OCI-LY1 (cell line): ENCODE data around the gene SNAPC4.

ENCODE experiments used
- H2AFZ ChIP-seq: fragments of 200-600 bp; sonication (generic), shearing (Covaris generic); 2 replicates; pipeline ENCODE4 v1.6.0; 2014; ENCODE audit warnings: antibody characterized with exemption, mild to moderate bottlenecking, low read length
- H3F3A ChIP-seq: fragments of 200-600 bp; sonication (generic), shearing (Covaris generic); 2 replicates; pipeline ENCODE4 v1.6.0; 2014; ENCODE audit warnings: mild to moderate bottlenecking, antibody characterized with exemption, low read length, moderate library complexity; ENCODE audit not compliant: insufficient read depth
- H3K27ac ChIP-seq: fragments of 200-600 bp; sonication (generic); 2 replicates; pipeline ENCODE4 v1.5.1; 2014; ENCODE audit warnings: low read length, mixed run types, mild to moderate bottlenecking, low read depth; ENCODE audit not compliant: poor library complexity, severe bottlenecking
- H3K27me3 ChIP-seq: fragments of 200-600 bp; sonication (generic); 2 replicates; pipeline ENCODE4 v1.6.0; 2014; ENCODE audit warnings: antibody characterized with exemption, mild to moderate bottlenecking, low read length, moderate library complexity; ENCODE audit not compliant: insufficient read depth
- H3K36me3 ChIP-seq: fragments of 200-600 bp; sonication (generic); 2 replicates; pipeline ENCODE4 v1.6.1; 2014; ENCODE audit warnings: mild to moderate bottlenecking, antibody characterized with exemption, low read length, moderate library complexity, mixed read lengths; ENCODE audit not compliant: insufficient read depth
- H3K4me1 ChIP-seq: fragments of 200-600 bp; sonication (generic); 2 replicates; pipeline ENCODE4 v1.5.1; 2014; ENCODE audit warnings: mild to moderate bottlenecking, low read length, moderate library complexity; ENCODE audit not compliant: insufficient read depth, severe bottlenecking
- H3K4me2 ChIP-seq: fragments of 200-600 bp; sonication (generic), shearing (Covaris generic); 2 replicates; pipeline ENCODE4 v1.6.1; 2014; ENCODE audit warnings: low read length
- H3K4me3 ChIP-seq: fragments of 200-600 bp; sonication (generic); 2 replicates; pipeline ENCODE4 v1.5.1; 2014; ENCODE audit warnings: low read length, low read depth, mild to moderate bottlenecking, mixed read lengths; ENCODE audit not compliant: poor library complexity, severe bottlenecking
- H3K79me2 ChIP-seq: fragments of 200-600 bp; shearing (Covaris generic); 2 replicates; pipeline ENCODE4 v1.6.1; 2016; ENCODE audit warnings: mixed run types, low read length, mixed read lengths; ENCODE audit not compliant: insufficient read depth
- H3K9ac ChIP-seq: fragments of 200-600 bp; sonication (generic), shearing (Covaris generic); 2 replicates; pipeline ENCODE4 v1.6.1; 2014; ENCODE audit warnings: mild to moderate bottlenecking, low read length, mixed read lengths
- H3K9me2 ChIP-seq: fragments of 200-600 bp; sonication (generic), shearing (Covaris generic); 2 replicates; pipeline ENCODE4 v1.6.1; 2014; ENCODE audit warnings: low read depth, mild to moderate bottlenecking, low read length, mixed read lengths
- H3K9me3 ChIP-seq: fragments of 200-600 bp; shearing (Covaris generic); 2 replicates; pipeline ENCODE4 v1.6.1; 2014; ENCODE audit warnings: low read length, mixed read lengths
- H4K20me1 ChIP-seq: fragments of 200-600 bp; sonication (generic), shearing (Covaris generic); 2 replicates; pipeline ENCODE4 v1.6.0; 2016; ENCODE audit warnings: mild to moderate bottlenecking, low read length; ENCODE audit not compliant: insufficient read depth
- EZH2 ChIP-seq: fragments of 200-600 bp; sonication (generic), shearing (Covaris generic); IDR thresholded peaks from 2 replicates; pipeline ENCODE4 v1.8.0; 2017; ENCODE audit warnings: borderline replicate concordance, mixed run types, mild to moderate bottlenecking, antibody characterized with exemption, low read length, moderate library complexity, mixed read lengths
- TF ChIP-seq, protein P1 (sequence below): fragments of 200-600 bp; sonication (generic), shearing (Covaris generic); IDR thresholded peaks from 2 replicates; pipeline ENCODE4 v1.5.1; 2017; ENCODE audit warnings: mild to moderate bottlenecking, antibody characterized with exemption, low read length, moderate library complexity, mixed read lengths

The SNAPC4 gene

DNA sequence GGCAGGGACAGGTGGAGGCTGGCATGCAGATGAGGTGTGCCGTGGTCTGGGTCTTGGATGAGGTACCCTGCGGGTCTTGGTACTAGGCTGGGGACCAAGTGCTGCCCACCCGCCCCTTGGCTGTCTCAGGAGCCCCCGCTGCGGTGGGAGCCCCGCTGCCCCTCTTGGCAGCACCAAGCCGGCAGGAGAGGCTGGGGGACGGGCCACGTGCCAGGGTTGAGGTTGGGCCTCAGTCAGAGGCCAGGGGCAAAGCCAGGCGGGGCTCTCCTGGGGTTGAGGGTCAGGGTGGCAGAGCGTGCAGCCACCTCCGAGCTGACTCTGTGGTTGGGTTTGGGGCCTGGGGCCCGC is 28.5 kb downstream of the SNAPC4 start:
- Histone ChIP-seq H3K9ac (no peak overlapping the region), H3K4me2 (no peak overlapping the region), H3K27ac (no peak overlapping the region)

DNA sequence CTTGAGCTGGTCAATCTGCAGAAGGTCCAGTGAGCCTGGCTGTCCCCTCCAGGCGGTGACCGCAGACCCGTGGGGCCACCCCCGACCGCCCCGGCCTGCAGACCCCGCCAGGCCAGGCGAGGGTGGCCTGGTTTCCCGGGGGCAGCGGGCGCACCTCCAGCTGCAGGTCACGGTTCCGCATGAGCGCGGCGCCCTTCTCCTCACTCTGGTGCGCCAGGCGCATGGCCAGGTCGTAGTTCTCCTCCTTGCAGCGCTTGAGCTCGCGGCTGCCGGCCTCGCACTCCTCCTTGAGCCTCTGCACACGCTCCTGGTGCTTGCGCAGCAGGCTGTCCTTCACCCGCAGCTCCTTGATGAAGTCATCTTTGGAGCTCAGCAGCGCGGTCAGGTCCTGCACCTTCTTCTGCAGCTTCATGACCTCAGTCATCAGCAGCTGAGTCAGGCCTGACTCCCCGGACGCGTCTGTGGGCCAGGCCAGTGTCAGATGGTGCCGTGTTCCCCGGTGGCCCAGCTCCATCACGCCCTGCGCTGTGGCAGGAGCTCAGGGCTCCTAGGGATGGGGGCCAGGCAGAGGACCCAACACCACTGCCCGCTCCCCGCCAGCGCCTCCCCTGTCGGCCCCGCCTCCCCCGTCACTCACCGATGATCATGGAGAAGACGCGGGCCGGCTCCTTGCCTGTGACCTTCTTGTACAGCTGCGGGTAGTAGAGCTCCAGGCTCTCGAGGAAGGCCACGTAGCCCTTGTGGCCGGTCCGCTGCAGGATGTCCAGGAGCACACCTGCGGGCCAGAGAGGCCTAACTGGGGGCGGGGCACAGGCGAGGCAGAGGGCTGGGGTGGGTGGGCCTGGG is 29.1 kb downstream of the SNAPC4 start:
- Histone ChIP-seq H2AFZ (no peak overlapping the region), H3K9me2 (no peaks in the 10 kb centered on the region), H3K36me3 (peaks cover 21% of the 10 kb centered on the region), H3K27me3 (peaks cover 10% of the 10 kb centered on the region; the same call in 1 of the 2 replicates), H3K27ac (no peak overlapping the region), H4K20me1 (no peaks in the 10 kb centered on the region), H3F3A (no peaks in the 10 kb centered on the region), H3K9ac (no peak overlapping the region), H3K9me3 (no peaks in the 10 kb centered on the region), H3K79me2 (no peaks in the 10 kb centered on the region), H3K4me1 (no peaks in the 10 kb centered on the region), H3K4me2 (no peak overlapping the region), H3K4me3 (no peak overlapping the region)
- TF ChIP-seq, protein P1, sequence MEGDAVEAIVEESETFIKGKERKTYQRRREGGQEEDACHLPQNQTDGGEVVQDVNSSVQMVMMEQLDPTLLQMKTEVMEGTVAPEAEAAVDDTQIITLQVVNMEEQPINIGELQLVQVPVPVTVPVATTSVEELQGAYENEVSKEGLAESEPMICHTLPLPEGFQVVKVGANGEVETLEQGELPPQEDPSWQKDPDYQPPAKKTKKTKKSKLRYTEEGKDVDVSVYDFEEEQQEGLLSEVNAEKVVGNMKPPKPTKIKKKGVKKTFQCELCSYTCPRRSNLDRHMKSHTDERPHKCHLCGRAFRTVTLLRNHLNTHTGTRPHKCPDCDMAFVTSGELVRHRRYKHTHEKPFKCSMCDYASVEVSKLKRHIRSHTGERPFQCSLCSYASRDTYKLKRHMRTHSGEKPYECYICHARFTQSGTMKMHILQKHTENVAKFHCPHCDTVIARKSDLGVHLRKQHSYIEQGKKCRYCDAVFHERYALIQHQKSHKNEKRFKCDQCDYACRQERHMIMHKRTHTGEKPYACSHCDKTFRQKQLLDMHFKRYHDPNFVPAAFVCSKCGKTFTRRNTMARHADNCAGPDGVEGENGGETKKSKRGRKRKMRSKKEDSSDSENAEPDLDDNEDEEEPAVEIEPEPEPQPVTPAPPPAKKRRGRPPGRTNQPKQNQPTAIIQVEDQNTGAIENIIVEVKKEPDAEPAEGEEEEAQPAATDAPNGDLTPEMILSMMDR: no peak
- no peak for TF ChIP-seq EZH2

More for the DNA sequence above, 28.5 kb downstream of the SNAPC4 start:
- TF ChIP-seq, protein P1: no peak
- TF ChIP-seq EZH2: no peak
- H2AFZ ChIP-seq: no peak overlapping the region
- H3K4me1 ChIP-seq: no peaks in the 10 kb centered on the region
- no peaks in the 10 kb centered on the region for H3K9me3 ChIP-seq
- H3K27me3 ChIP-seq: peaks cover 10% of the 10 kb centered on the region; the same call in 1 of the 2 replicates
- no peaks in the 10 kb centered on the region for H3K9me2 ChIP-seq
- peaks cover 25% of the 10 kb centered on the region for H3K36me3 ChIP-seq
- H3K4me3 ChIP-seq: no peak overlapping the region
- H4K20me1 ChIP-seq: no peaks in the 10 kb centered on the region
- no peaks in the 10 kb centered on the region for H3K79me2 ChIP-seq
- no peaks in the 10 kb centered on the region for H3F3A ChIP-seq

DNA sequence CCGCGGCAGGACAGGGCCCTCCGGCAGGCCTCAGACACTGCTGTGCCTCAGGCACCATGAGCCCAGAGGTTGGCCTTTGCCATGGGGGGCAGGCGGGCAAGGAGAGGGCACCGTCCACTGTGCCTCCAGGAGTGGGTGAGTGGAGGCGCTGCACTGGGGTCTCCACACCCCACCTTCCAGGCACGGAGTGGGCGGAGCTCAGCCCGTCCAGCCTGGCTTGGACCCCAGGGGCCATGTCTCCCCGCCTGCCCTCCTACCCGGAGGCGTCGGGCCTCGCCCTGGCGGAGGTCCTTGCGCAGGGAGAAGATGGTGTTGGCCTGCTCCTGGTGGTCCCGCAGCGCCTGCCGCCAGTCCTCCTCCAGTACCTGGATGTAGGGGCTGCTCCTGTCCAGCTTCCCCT is 29.9 kb downstream of the SNAPC4 start:
- no peaks in the 10 kb centered on the region for H4K20me1 ChIP-seq
- no peak for TF ChIP-seq EZH2
- TF ChIP-seq, protein P1: no peak

More for the DNA sequence above, 29.9 kb downstream of the SNAPC4 start:
- H3F3A ChIP-seq: no peaks in the 10 kb centered on the region
- H3K79me2 ChIP-seq: no peaks in the 10 kb centered on the region
- H3K4me2 ChIP-seq: no peak overlapping the region
- no peaks in the 10 kb centered on the region for H3K9me2 ChIP-seq
- H3K9me3 ChIP-seq: no peaks in the 10 kb centered on the region
- peaks cover 12% of the 10 kb centered on the region; the same call in 1 of the 2 replicates for H3K36me3 ChIP-seq
- H3K9ac ChIP-seq: no peak overlapping the region
- H3K27me3 ChIP-seq: peaks cover 10% of the 10 kb centered on the region; the same call in 1 of the 2 replicates
- no peak overlapping the region for H2AFZ ChIP-seq
- no peak overlapping the region for H3K4me3 ChIP-seq
- no peak overlapping the region for H3K27ac ChIP-seq
- no peaks in the 10 kb centered on the region for H3K4me1 ChIP-seq
